CD14-positive monocyte (primary cell): ENCODE data around the gene LRIG1. TPM values are rescaled to one million over a fixed set of nuclear protein-coding genes. Genes with fewer than 3 reads are reported as not detected.

Experiments used
- DNase-seq, 3 donors: peaks; one replicate each; pipeline ENCODE4 v3.0.0-alpha.2; 2011 to 2022
- H2AFZ ChIP-seq: 2 replicates; pipeline ENCODE4 v1.6.0; 2012; ENCODE audit warnings: mild to moderate bottlenecking, low read depth, low read length, inconsistent platforms; ENCODE audit not compliant: insufficient read depth, poor library complexity, severe bottlenecking
- H3K27ac ChIP-seq, 2 donors: 1 replicate in 1 of 2; 2 replicates in 1 of 2; pipeline ENCODE4 v1.5.1; 2012 to 2013; ENCODE audit warnings: low read length in 2 of 2, control low read depth in 1 of 2, inconsistent platforms in 1 of 2, low read depth in 1 of 2, mild to moderate bottlenecking in 1 of 2
- H3K27me3 ChIP-seq, 2 donors: one replicate each; pipeline versions ENCODE4 v1.6.0 to v1.6.1; 2011 to 2013; ENCODE audit warnings: low read length in 2 of 2; ENCODE audit not compliant: control insufficient read depth in 2 of 2, insufficient read depth in 2 of 2
- H3K36me3 ChIP-seq, 2 donors: replicated peaks in 1 of 2; 1 replicate in 1 of 2; 2 replicates in 1 of 2; pipeline versions ENCODE4 v1.5.1 to v1.6.1; 2012 to 2013; ENCODE audit warnings: low read length in 2 of 2, control low read depth in 1 of 2, inconsistent platforms in 1 of 2, mild to moderate bottlenecking in 1 of 2; ENCODE audit not compliant: insufficient read depth in 2 of 2, control insufficient read depth in 1 of 2
- H3K4me1 ChIP-seq, 2 donors: 1 replicate in 1 of 2; 2 replicates in 1 of 2; pipeline versions ENCODE4 v1.5.1 to v1.6.1; 2012 to 2013; ENCODE audit warnings: low read length in 2 of 2, control low read depth in 1 of 2, inconsistent platforms in 1 of 2, mild to moderate bottlenecking in 1 of 2, moderate library complexity in 1 of 2; ENCODE audit not compliant: insufficient read depth in 2 of 2, control insufficient read depth in 1 of 2
- H3K4me2 ChIP-seq: replicated peaks from 2 replicates; pipeline ENCODE3; 2012; ENCODE audit warnings: low read length, moderate library complexity, mild to moderate bottlenecking; ENCODE audit not compliant: poor library complexity, severe bottlenecking; ENCODE audit errors: extremely low read depth
- H3K4me3 ChIP-seq, 3 experiments: fragments of 200-600 bp in 1 of 3; sonication (generic) in 1 of 3; replicated peaks in 1 of 3; 1 replicate in 2 of 3; 2 replicates in 1 of 3; pipeline ENCODE4 v1.5.1; 2011 to 2013; ENCODE audit warnings: low read length in 3 of 3, mild to moderate bottlenecking in 3 of 3, control low read depth in 2 of 3, low read depth in 2 of 3, inconsistent platforms in 1 of 3, moderate library complexity in 1 of 3
- H3K79me2 ChIP-seq: 2 replicates; pipeline ENCODE4 v1.6.0; 2012; ENCODE audit warnings: mild to moderate bottlenecking, control low read depth, inconsistent platforms, low read length, moderate library complexity; ENCODE audit not compliant: insufficient read depth
- H3K9ac ChIP-seq: 2 replicates; pipeline ENCODE4 v1.6.0; 2017; ENCODE audit warnings: low read length, mild to moderate bottlenecking; ENCODE audit not compliant: insufficient read depth, poor library complexity, severe bottlenecking
- H3K9me3 ChIP-seq, 2 donors: replicated peaks in 1 of 2; 1 replicate in 1 of 2; 2 replicates in 1 of 2; pipeline versions ENCODE4 v1.5.1 to v1.6.1; 2012 to 2013; ENCODE audit warnings: low read length in 2 of 2, control low read depth in 1 of 2; ENCODE audit not compliant: control insufficient read depth in 1 of 2, insufficient read depth in 1 of 2
- H4K20me1 ChIP-seq: 2 replicates; pipeline ENCODE4 v1.6.0; 2012; ENCODE audit warnings: mild to moderate bottlenecking, low read length, control low read depth, moderate library complexity; ENCODE audit not compliant: insufficient read depth
- H3K27ac Mint-ChIP-seq, 7 donors: one replicate each; pipeline ENCODE4 v1.8.0; 2020; ENCODE audit warnings: mild to moderate bottlenecking in 7 of 7, mixed read lengths in 7 of 7, moderate library complexity in 6 of 7, inconsistent platforms in 2 of 7
- H3K27me3 Mint-ChIP-seq, 3 donors: one replicate each; pipeline ENCODE4 v1.8.0; 2021 to 2022; ENCODE audit warnings: low read depth in 3 of 3, mild to moderate bottlenecking in 3 of 3, mixed read lengths in 3 of 3, moderate library complexity in 3 of 3, inconsistent platforms in 1 of 3
- H3K36me3 Mint-ChIP-seq, 2 donors: one replicate each; pipeline ENCODE4 v1.8.0; 2020; ENCODE audit warnings: mixed read lengths in 2 of 2, inconsistent platforms in 1 of 2, mild to moderate bottlenecking in 1 of 2
- H3K4me1 Mint-ChIP-seq: one replicate; pipeline ENCODE4 v1.8.0; 2020; ENCODE audit warnings: mild to moderate bottlenecking, mixed read lengths
- H3K4me3 Mint-ChIP-seq, 2 donors: one replicate each; pipeline ENCODE4 v1.8.0; 2020; ENCODE audit warnings: mild to moderate bottlenecking in 2 of 2, mixed read lengths in 2 of 2, moderate library complexity in 1 of 2
- H3K9me3 Mint-ChIP-seq, 7 donors: one replicate each; pipeline ENCODE4 v1.8.0; 2020 to 2022; ENCODE audit warnings: mixed read lengths in 7 of 7, mild to moderate bottlenecking in 6 of 7, moderate library complexity in 6 of 7, inconsistent platforms in 2 of 7
- WGBS: methylation state at CpG from one replicate; pipeline ENCODE4 v1.1.5; 2013; ENCODE audit warnings: missing lambda C conversion rate; ENCODE audit not compliant: insufficient coverage; 5-methylcytosine and 5-hydroxymethylcytosine counted together
- intact Hi-C, 2 donors: fragments of 100-400 bp; cut with micrococcal nuclease; formaldehyde crosslinking; loops; one replicate each; pipeline versions ENCODE4 v1.15.0 to v1.15.1; 2023
- polyA plus RNA-seq, 3 donors: library from polyadenylated mRNA; depleted of rRNA in 1 of 3; unstranded in 2 of 3; stranded (reverse) in 1 of 3; fragments of 300-500 nt in 2 of 3; fragments of >200 nt in 1 of 3; fragmentation: Illumina TruSeq in 2 of 3; gene quantifications; 1 replicate in 2 of 3; 2 replicates in 1 of 3; pipeline ENCODE4 v1.2.3, GENCODE V29; 2012 to 2021
- TF ChIP-seq, protein P1 (sequence below): fragments of 200-600 bp; IDR thresholded peaks from one replicate; pipeline ENCODE4 v1.8.0; 2022; ENCODE audit warnings: antibody characterized with exemption, mild to moderate bottlenecking

The LRIG1 gene
- polyA plus RNA-seq, 3 donors: 0.82 to 1.9 (median 1.0) TPM

DNA sequence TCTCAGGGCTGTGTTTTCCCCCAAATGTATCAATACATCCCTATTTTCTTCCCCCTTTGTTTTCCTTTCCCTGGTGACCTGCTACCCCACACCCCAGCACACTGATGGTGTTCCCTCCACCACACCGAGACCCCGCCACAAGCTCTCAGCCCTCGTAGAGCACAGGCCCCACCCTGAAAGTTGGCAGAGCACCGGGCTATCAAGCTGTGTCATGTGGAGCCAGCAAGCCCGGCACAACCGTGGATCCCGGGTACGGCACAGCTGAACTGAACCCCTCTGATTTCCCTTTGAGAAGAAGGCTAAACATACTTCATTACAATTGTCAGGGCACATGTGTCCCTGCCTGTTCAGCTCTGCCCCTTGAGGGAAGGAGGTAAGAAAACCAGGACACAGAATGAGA lies 69.9 kb downstream of the LRIG1 start:
- Mint-ChIP-seq H3K36me3 (no peaks in the 10 kb centered on the region), H3K9me3 (no peaks in the 10 kb centered on the region), H3K27me3 (no peaks in the 10 kb centered on the region), H3K27ac (peak overlapping the region in 1 of 7 donors; percentile 46), H3K4me3 (no peak overlapping the region), H3K4me1 (peaks cover 15% of the 10 kb centered on the region)
- H3K36me3 ChIP-seq: no peaks in the 10 kb centered on the region
- 94% methylated on average over 6 of the region's 8 CpGs for WGBS
- H3K79me2 ChIP-seq: no peaks in the 10 kb centered on the region
- TF ChIP-seq, protein P1, sequence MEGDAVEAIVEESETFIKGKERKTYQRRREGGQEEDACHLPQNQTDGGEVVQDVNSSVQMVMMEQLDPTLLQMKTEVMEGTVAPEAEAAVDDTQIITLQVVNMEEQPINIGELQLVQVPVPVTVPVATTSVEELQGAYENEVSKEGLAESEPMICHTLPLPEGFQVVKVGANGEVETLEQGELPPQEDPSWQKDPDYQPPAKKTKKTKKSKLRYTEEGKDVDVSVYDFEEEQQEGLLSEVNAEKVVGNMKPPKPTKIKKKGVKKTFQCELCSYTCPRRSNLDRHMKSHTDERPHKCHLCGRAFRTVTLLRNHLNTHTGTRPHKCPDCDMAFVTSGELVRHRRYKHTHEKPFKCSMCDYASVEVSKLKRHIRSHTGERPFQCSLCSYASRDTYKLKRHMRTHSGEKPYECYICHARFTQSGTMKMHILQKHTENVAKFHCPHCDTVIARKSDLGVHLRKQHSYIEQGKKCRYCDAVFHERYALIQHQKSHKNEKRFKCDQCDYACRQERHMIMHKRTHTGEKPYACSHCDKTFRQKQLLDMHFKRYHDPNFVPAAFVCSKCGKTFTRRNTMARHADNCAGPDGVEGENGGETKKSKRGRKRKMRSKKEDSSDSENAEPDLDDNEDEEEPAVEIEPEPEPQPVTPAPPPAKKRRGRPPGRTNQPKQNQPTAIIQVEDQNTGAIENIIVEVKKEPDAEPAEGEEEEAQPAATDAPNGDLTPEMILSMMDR: no peak
- H3K4me1 ChIP-seq: no peaks in the 10 kb centered on the region
- intact Hi-C loops: no loop called here
- no peak overlapping the region for H3K4me2 ChIP-seq
- H2AFZ ChIP-seq: no peak overlapping the region
- H3K4me3 ChIP-seq: no peak overlapping the region
- no peak overlapping the region for H3K27ac ChIP-seq
- H4K20me1 ChIP-seq: no peaks in the 10 kb centered on the region
- no peak overlapping the region for H3K9ac ChIP-seq
- no peak for DNase-seq
- no peaks in the 10 kb centered on the region for H3K9me3 ChIP-seq
- no peaks in the 10 kb centered on the region for H3K27me3 ChIP-seq

DNA sequence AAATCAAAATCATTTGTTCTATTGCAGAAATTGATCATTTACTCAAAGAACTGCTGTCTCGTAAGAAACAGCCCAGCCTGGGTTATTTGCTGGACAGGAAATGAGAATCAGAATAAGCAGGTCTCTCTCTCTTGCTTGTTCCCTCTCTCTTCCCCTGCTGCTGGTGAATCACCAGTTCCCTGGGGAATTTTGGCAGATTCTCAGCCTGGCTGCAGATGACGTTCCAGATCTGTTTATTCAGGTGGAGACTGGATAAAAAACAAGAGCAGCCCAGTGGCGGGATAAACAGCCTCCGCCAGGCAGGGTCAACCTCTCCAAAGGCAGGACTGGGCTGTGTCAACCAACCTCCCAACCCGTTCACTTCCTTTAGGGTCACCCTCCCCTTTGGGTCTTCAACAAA lies 72.1 kb downstream of the LRIG1 start:
- peak overlapping the region in 1 of 7 donors; percentile 26 for H3K27ac Mint-ChIP-seq
- H3K36me3 Mint-ChIP-seq: no peaks in the 10 kb centered on the region

More for the DNA sequence above, 72.1 kb downstream of the LRIG1 start:
- no peak overlapping the region for H3K27ac ChIP-seq
- no peak for DNase-seq
- H3K4me2 ChIP-seq: no peak overlapping the region
- H3K36me3 ChIP-seq: no peaks in the 10 kb centered on the region
- no peak overlapping the region for H3K9ac ChIP-seq
- no peak overlapping the region for H3K4me3 Mint-ChIP-seq
- H4K20me1 ChIP-seq: no peaks in the 10 kb centered on the region
- no peaks in the 10 kb centered on the region for H3K9me3 ChIP-seq
- H3K79me2 ChIP-seq: no peaks in the 10 kb centered on the region
- intact Hi-C loops: no loop called here
- no peaks in the 10 kb centered on the region for H3K27me3 Mint-ChIP-seq
- H3K27me3 ChIP-seq: no peaks in the 10 kb centered on the region
- no peaks in the 10 kb centered on the region for H3K4me1 ChIP-seq
- peaks cover 12% of the 10 kb centered on the region for H3K4me1 Mint-ChIP-seq
- TF ChIP-seq, protein P1: no peak
- no peak overlapping the region for H3K4me3 ChIP-seq
- H2AFZ ChIP-seq: no peak overlapping the region
- peaks cover 0 to 5% (median 0%) of the 10 kb centered on the region in 7 donors for H3K9me3 Mint-ChIP-seq
- WGBS: 88% methylated on average over 4 of the region's 5 CpGs
